Fibroblast of skin of right quadriceps (primary cell): ENCODE measurements around the gene TEX51.

Experiments used
- DNase-seq: peaks from one replicate; pipeline ENCODE4 v3.0.0-alpha.2; 2013

The TEX51 gene

GRCh38 chr2:126894082-126894481 is 4.6 kb upstream of the TEX51 start:
- DNase-seq: no peak

DNA sequence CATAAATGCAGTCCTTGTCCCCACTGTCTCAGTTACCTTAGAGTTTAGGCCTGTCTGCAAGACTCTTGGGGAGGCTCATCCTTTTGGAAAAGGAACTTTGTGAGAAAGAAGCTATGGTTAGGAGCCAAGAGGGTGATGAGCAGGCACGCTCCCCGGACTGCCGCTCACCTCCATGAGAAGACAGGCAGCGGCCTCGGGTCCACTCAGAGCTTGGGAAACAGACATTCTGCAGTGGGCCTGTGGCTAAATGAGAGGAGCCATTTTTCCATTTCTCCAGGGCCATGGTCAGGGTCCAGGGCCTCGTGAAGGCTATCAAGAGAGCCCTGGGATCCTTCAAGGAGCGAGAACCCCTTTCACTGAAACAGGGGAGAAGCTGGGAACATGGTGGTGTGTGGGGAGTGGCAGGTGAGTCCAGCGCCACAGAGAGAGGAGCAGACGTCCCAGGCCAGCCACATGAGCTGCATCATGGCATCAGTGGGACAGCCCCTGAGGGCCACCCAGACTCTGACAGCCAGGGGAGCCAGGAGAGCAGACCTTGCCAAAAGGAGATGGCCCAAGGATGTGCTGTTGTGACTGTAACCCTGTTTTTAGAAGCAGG is 4.0 kb upstream of the TEX51 start:
- DNase-seq: no peak

GRCh38 chr2:126895336-126895735 is 3.4 kb upstream of the TEX51 start:
- DNase-seq: no peak

- no peak for DNase-seq
Observed at GRCh38 chr2:126896471-126896870, 2.2 kb upstream of the TEX51 start.

GRCh38 chr2:126899616-126900185 is 1.0 kb downstream of the TEX51 start:
- DNase-seq: no peak

- DNase-seq: no peak
Observed at GRCh38 chr2:126900646-126901319, 2.1 kb downstream of the TEX51 start.

GRCh38 chr2:126901459-126901858 is 2.8 kb downstream of the TEX51 start:
- DNase-seq: no peak

DNA sequence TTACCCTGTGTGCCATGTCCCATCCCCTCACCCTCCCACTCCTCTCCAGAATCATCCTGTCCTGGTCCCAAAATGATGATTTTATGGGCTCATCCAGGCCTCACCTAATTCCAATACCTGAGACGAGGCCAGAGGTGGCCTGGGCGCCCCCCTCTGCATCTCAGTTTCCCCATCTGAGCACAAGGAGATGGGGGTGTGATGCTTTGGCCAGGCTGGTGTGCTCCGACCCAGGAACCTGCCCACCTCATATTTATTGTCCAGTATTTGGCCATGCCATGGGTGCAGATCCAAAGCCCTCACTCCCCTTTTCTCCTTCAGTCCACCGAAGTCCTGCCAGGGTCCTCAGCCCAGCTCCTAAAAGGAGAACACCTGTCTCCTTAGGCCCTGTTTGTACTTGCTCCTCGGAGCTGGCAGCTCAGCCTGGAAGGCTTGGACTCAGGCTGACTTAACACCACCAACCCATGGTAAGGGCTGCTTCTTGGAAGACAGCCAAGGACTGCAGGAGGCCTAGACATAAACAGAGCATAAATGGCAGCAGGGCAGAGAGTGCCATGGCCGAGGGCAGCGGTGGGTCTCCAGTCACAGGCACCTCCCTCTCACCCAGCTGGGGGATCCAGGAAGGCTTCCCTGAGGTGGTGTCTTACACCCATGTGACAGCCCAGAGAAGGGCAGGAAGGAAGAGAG is 3.6 kb downstream of the TEX51 start:
- no peak for DNase-seq

DNA sequence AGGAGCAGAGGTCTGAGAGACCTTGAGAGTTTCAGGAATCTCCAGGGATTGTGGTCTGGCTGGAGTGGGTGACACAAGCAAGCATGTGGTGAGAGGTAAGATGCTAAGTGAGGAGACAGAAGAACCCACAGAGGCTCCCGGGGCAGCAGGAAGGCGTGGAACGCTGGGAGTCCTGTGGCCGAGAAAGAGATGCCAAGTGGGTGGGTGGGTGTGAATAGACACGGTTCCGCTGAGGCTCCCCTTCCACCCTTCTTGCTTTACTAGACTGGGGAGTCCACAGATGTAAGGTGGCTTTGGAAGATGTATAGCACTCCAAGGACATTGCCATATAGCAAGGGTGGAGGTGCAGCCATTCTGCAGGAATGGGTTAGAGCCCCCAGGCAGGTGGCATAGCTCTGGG is 4.2 kb downstream of the TEX51 start:
- no peak for DNase-seq

DNA sequence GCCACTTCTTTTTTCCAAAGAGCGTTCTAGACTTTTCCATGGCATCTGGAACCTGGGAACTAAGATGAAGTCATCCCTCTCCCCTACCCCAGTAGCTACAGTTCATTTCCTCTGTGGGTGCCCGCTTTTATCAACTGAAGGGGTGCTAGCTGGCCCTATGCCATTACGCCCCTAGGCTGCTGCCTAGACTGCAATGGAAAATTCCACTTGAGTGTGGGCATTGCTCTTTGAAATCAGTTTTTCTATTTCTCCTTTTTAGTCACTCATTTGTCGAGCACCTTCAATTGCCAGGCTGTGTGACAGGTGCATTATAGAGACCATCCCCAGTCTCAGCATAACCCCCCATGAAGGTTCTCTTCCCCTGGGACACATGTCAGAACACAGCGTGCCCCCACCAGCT is 7.3 kb downstream of the TEX51 start:
- no peak for DNase-seq

- DNase-seq: no peak
Observed at GRCh38 chr2:126906781-126907180, 8.1 kb downstream of the TEX51 start.

- DNase-seq: no peak
Observed at GRCh38 chr2:126907671-126908070, 9.0 kb downstream of the TEX51 start.

GRCh38 chr2:126908721-126909177 is 10.1 kb downstream of the TEX51 start:
- no peak for DNase-seq

DNA sequence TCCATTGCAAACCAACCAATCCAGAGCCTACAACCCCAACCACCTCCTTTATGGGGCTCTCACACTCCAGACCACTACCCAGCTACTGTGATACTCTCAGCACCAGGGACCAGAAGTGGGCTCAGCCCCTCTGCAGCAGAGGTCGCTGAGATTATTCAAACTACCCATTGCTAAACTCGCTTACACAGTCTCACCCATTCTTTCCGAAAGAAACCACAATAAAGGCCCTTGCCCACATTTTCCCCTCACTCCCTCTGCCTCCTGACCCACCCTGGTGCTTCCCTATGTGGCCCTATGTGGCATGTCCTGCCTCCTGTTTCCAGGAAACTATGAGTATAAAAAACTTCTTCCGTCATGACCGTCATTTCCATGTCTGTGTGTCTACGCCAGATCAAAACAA is 10.7 kb downstream of the TEX51 start:
- DNase-seq: no peak

DNA sequence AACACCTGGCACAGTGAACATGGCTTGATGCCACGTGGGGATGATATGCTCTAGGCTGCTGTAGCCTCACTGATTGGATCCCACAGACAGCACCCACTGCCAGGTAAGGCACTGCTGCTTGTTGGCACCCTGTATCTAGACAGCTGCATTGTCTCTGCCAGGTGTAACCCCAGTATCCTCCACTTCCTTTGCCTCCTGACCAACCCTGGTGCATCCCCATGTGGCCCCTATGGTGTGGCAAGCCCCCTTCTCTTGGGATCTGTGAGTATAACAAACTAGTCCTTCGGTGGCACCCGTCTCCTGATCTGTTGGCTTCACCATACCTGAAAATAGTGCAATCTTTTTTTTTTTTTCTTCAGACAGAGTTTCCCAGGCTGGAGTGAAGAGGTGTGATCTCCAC is 11.1 kb downstream of the TEX51 start:
- DNase-seq: no peak

- no peak for DNase-seq
Observed at GRCh38 chr2:126910637-126911036, 11.9 kb downstream of the TEX51 start.

DNA sequence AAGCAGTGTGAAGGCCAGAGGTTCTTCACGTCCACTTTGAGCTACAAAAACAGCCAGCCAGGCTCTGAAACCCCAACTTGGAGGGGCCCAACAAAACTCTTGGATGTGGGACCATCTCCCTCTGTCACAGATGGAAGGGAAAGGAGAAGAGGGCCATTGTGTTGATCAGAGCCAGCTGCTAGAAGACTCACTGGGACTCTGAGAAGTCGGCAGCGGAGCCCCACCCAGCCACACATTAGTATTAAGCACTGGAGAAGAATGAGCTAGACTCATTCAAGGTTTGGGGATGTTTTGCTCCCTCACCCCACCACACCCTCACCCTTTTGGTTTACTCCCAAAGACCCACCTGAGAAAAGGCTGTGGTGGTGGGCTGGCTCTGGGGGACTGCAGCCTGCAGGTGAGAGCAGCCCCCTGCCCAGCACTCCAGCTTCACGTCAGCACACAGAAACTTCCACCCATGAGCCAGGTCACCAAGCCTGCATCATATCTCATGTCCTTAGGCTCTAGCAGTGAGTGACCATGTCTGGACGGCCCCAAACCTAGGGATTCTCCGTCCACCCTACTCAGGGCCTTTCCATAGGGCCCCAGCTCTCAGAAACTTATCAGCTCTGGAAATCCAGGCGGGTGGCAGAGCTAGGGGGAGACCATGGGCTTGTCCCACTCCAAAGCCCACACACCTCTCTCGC is 12.6 kb downstream of the TEX51 start:
- DNase-seq: no peak

GRCh38 chr2:126912201-126912600 is 13.5 kb downstream of the TEX51 start:
- DNase-seq: no peak

DNA sequence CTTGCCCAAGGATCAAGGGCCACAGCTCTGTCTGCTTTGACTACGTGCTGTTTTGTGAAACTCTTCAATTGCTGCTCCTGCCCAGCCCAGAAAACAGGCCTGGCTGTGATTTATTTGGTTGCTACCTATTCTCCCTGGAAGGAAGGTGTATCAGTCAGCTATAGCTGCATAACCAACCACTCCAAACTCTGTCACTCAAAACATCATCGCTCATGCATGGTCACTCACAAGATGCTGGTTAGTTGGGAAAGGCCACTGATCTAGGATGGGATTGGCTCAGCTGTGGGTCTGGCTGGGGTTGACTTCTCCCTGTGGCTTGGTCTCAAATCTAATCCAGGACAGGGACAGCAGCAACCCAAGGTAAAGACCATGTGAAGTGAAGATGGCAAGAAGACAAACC is 14.6 kb downstream of the TEX51 start:
- no peak for DNase-seq

DNA sequence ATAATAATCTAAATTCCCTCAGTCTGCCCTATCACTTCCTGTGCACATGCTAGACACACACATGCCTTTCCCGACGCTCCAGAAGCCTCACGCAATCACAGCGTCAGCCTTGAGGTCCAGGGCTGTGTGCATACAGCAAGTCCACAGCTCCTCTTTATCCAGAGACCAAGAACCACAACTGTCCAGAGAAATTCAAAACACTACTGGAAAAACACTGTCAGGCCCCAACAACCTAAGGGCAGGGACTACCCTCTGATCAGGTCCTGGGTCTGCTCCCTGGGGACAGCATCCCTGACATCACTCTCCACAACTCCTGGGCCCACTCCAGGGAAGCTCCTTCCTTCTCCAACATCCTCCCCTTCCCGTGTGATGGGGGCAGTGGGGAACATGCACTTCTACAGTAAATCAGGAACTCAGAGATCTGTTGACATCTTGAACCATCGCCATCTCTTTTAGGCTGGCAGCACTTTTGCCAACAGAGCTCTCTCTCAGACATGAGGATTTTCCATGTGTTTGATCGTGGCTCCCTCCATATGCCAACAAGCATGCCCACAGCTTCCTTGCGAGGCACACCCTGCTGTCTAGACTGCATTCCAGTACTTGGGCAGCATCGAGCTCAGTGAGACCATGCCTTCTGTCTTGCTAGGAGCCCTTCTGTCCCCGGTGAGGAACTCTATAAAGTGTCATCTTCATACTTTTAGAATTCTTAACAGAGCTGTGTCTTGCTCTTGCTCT is 15.4 kb downstream of the TEX51 start:
- no peak for DNase-seq

- DNase-seq: no peak
Observed at GRCh38 chr2:126914811-126915500, 16.3 kb downstream of the TEX51 start.

DNA sequence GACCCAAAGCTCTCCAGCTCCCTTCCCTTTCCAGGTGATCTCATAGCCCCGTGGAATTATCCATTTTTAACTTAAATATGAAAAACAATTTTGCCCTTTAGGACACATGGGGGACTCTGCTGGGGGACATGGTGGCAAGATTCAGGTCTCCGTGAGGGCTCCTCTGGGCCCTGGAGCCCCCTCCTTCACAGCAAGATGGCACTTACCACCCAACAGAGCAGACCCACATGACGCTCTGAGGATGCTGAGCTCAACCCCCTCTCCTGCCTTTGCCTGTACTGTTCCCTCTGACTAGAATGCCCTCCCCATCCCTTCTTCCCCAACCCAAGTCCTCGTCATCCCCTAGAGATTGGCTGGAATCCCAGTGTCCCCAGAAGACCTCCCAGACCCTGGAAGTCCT is 17.2 kb downstream of the TEX51 start:
- no peak for DNase-seq
